ENCODE measurements around the gene COX6B2. TPM values are rescaled to one million over a fixed set of nuclear protein-coding genes. Genes with fewer than 3 reads are reported as not detected.
A peak's percentile ranks its signal among the peaks of the same experiment; 100 is the strongest.

Gene COX6B2
- total RNA-seq, 2 donors from 2014 or later = 0.62 to 1.4 TPM

DNA sequence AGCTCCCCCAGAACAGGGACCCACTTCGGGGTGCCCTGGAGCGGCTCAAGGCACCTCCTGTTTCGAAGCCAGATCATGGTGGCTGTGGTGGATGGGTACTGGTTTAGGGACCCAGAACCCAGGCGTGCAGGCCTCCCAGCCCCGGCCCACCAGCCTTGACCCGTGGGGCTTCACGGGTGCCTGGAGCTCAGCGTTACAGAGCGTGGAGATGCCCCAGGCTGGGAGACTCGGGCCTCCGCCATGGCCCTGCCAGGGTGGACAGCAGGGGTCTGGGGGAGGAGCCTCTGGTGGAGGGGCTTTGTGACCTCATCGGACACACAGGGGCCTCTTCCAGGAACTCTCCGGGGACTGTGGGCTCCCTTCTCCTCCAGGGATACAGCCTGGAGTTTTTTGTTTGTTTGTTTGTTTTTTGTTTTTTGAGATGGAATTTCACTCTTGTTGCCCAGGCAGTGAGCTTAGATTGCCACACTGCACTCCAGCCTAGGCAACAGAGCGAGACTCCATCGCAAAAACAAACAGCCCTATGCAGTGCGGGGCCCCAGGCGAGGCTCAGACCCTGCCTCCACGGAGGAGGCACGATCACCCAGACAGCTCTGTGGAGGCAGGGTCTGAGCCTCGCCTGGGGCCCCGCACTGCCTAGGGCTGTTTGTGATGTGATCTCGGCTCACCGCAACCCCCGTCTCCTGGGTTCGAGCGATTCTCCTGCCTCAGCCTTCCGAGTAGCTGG is 8.6 kb upstream of the COX6B2 start, which contains the start of gene GARIN5B:
Gene GARIN5B, minus strand, starts transcription at position 271 of the 727 bp plus-strand sequence. Its CDS starts 194 bp downstream, at position 77.
- no peaks in the 10 kb centered on the region for H3K4me1 Mint-ChIP-seq
- no peaks in the 10 kb centered on the region for H3K9me3 ChIP-seq (ENCODE audit: control insufficient read depth, low read length, poor library complexity, severe bottlenecking)
- no peak within 1 kb of the TSS for H3K4me3 Mint-ChIP-seq
- ATAC-seq (no peak), DNase-seq (no peak)
- H3K27me3 Mint-ChIP-seq = peaks cover 7% of the 10 kb centered on the region
- no peak within 1 kb of the TSS for H3K27ac Mint-ChIP-seq
- H3K36me3 Mint-ChIP-seq (ENCODE audit: low read depth) = peaks cover 2% of the 10 kb centered on the region

DNA sequence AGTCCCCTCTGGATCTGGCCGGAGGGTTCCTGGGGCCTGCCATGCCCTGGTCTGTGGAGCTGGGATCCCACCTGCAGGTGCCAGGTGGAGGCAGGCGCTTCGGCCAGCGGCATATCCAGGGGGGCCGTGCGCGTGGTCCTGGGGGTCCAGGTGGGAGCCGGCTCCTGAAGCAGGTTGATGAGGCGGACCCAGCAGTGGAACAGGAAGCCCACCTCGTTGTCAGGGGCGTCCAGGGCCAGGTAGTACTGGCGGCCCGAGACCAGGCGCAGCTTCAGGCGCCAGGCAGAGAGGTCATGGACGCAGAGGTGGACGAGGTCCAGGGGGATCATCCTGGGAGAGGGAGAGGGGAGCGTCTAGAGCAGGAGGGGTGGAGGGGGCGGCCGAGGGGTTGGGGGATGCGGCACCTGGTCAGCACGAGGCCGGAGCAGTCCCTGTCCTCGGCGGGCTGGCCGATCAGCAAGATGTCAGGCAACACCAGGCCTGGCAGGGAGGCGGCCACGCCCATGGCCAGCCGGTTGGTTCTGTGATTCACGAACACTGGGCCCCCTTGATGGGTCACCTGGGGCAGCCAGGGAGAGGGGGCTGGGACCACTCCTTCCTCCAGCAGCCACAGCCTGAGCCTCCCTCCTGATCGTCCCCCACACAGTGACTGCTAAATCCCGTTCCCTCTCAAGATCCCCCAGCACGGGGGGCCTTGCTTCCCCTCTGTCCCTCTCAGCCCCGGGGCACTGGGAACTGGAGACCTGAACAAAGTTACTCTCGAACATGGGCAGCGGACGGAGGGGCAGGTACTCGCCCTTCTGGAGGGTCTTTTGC is 7.9 kb upstream of the COX6B2 start:
- H3K36me3 Mint-ChIP-seq (ENCODE audit: low read depth) = peaks cover 2% of the 10 kb centered on the region
- H3K9me3 ChIP-seq (ENCODE audit: control insufficient read depth, low read length, poor library complexity, severe bottlenecking) = no peaks in the 10 kb centered on the region
- no peak for ATAC-seq
- no peaks in the 10 kb centered on the region for H3K4me1 Mint-ChIP-seq
- DNase-seq = no peak
- H3K4me3 Mint-ChIP-seq = no peak overlapping the region
- peaks cover 7% of the 10 kb centered on the region for H3K27me3 Mint-ChIP-seq
- no peak overlapping the region for H3K27ac Mint-ChIP-seq

DNA sequence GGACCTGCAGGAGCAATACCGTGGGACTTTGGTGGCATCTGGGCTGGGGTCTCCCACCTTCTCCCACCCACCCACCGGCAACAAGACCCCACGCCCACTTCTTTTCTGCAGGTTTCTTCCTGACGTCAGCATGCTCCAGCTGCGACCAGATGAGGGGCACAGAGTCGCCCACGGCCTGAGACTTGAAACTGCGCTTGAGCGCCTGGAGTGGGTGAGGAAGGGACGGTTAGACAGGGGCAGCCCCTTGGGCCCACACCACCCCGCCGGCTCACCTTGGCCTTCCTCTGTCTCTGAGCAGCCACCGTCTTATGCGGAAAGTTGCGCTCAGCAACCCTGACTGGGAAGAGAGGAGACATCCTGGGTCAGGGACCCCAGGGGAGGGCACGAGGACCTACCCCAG is 6.4 kb upstream of the COX6B2 start:
- DNase-seq (no peak), ATAC-seq (no peak)
- H3K27ac Mint-ChIP-seq = no peak overlapping the region
- H3K36me3 Mint-ChIP-seq (ENCODE audit: low read depth) = peaks cover 2% of the 10 kb centered on the region
- H3K9me3 ChIP-seq (ENCODE audit: control insufficient read depth, low read length, poor library complexity, severe bottlenecking) = no peaks in the 10 kb centered on the region
- no peak overlapping the region for H3K4me3 Mint-ChIP-seq
- H3K4me1 Mint-ChIP-seq = no peaks in the 10 kb centered on the region
- H3K27me3 Mint-ChIP-seq = peaks cover 14% of the 10 kb centered on the region

DNA sequence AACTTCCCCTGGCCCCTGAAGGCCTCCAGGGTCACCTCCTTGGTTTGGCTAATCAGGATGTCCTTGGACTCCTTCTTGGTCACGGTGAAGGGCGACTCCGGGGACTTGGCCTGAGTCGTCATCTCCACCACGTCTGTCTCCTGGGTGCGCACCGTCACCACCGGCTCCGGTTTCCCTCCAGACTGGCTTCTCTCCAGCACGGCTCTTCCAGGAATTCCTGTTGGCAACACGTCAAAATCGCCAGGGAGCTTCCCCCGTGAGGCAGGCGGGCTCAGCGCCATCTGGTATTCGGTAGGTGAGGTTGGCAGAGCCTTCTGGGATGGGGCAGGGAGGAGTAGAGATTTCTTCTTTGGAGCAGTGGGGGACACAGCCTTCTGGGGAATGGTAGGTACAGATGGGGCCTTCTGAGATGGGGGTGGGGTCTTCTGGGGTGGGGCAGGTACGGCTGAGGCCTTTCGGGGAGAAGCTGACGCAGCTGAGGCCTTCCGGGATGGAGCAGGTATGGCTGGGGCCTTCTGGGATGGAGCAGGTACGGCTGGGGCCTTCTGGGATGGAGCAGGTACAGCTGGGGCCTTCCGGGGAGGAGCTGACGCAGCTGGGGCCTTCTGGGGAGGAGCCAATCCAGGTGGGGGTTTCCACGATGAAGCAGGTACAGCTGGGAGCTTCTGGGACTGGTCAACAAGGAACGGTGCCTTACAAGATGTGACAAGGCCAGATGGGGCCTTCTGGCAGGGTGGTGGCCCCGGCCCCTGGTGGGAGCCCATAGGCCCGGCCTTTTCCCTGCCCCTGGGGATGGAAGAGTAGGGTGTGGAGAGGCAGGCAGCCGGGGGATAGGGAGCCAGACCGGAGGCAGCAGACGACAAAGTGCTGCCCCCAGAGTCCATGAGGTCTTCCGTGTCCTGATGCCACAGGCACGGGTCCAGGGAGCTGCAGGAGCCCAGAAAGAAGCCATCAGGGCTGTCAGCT is 4.7 kb upstream of the COX6B2 start:
- no peak for ATAC-seq
- H3K27me3 Mint-ChIP-seq = peaks cover 14% of the 10 kb centered on the region
- H3K36me3 Mint-ChIP-seq (ENCODE audit: low read depth) = no peaks in the 10 kb centered on the region
- no peak for DNase-seq
- no peaks in the 10 kb centered on the region for H3K4me1 Mint-ChIP-seq
- no peaks in the 10 kb centered on the region for H3K9me3 ChIP-seq (ENCODE audit: control insufficient read depth, low read length, poor library complexity, severe bottlenecking)
- no peak overlapping the region for H3K4me3 Mint-ChIP-seq
- H3K27ac Mint-ChIP-seq = no peak overlapping the region

DNA sequence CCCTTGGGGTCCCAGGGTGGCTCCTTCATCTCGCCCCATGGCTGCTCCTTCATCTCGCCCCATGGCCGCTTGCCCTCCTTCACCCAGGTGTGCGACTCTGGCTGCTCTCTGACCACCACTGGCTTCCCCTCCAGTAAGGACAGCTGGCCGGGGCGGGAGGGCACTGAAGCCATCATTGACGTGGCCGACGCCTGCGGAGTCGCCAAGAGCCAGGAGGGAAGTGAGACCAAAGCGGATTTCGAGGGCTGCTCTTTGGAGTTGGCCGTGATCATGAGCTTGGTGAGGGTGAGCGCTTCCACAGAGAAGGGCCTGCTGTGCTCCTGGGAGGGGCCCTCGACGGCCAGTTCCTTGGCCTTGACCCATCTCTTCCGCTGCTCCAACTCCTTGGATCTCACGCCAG is 4.0 kb upstream of the COX6B2 start:
- Mint-ChIP-seq H3K4me1 (peaks cover 3% of the 10 kb centered on the region), H3K27ac (no peak overlapping the region), H3K36me3 (ENCODE audit: low read depth) (no peaks in the 10 kb centered on the region), H3K4me3 (no peak overlapping the region), H3K27me3 (peaks cover 14% of the 10 kb centered on the region)
- DNase-seq (no peak), ATAC-seq (no peak)
- H3K9me3 ChIP-seq (ENCODE audit: control insufficient read depth, low read length, poor library complexity, severe bottlenecking) = no peaks in the 10 kb centered on the region

DNA sequence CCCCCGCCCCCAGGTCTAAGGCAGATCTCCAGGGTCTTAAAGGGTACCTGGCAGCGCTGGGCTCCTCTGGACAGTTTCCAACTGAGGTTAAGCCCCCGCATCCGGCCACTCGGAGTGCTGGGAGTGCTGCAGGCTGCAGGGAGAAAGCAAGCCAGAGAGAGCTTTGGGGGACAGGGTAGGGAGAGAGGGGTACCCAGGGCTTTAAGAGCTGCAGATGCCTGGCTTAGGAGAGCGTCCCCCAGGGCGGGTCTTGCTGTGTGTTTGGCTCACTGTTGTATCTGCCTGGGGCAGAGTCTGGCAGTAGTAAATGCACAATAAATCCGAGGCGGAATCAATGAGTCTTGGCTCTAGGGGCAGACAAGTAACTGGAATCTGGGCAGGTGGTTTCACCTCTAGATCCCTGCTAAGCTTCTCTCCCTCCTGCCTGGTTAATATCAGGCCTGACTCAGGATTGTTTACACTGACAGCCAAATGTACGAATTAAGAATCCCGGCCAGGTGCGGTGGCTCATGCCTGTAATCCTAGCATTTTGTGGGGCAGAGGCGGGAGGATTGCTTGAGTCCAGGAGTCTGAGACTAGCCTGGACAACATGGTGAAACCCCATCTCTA is 798 bp upstream of the COX6B2 start:
- H3K27ac Mint-ChIP-seq = no peak overlapping the region
- no peak for DNase-seq
- H3K36me3 Mint-ChIP-seq (ENCODE audit: low read depth) = peaks cover 7% of the 10 kb centered on the region

DNA sequence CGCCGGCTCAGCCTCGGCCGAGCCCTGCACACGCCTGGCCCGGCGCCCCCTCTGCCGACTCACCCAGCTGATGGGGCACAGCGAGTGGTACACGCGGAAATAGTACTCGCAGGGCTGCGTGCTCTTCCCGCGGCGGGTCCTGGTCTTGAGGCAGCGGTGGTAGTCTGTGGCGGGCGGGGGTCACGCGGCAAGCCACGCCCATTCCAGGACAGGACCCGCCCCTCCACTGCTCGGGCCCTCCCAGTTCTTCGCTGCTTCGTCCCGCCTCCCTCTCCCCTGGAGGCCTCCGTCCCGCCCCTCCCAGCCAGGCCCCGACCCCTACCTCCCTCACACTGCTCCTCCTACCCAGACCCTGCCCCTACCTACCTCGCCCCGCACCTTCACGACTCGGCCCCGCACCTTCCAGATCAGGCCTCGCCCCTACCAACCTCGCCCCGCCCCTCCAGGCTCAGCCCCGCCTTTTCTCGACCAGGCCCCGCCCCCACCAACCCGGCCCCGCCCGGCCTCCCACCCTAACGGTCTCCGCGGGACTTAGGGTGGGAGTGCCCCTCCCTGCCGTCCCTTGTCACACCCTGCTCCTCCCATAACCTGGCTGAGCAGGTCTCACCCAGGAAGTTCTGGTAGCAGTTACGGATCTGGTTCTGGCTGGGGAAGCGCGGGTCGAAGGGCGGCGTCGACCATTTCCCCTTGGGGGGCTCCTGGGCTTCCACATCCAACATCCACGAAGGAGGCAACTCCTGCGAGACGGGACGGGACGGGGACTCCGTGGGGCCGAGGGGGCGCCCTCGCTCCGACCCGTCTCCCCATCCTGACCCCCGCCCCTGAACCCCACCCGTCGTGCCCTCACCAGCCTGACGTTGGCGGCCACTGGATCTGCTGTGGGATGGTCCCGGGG is 469 bp downstream of the COX6B2 start:
- Mint-ChIP-seq H3K27ac (no peak overlapping the region), H3K36me3 (ENCODE audit: low read depth) (peaks cover 7% of the 10 kb centered on the region), H3K4me1 (peaks cover 24% of the 10 kb centered on the region), H3K27me3 (peaks cover 40% of the 10 kb centered on the region), H3K4me3 (peak overlapping the region; percentile 86)
- peak; percentile 86 for ATAC-seq
- peak; percentile 51 to 70 (median 66) for DNase-seq
- no peaks in the 10 kb centered on the region for H3K9me3 ChIP-seq (ENCODE audit: control insufficient read depth, low read length, poor library complexity, severe bottlenecking)

More for the DNA sequence above, 798 bp upstream of the COX6B2 start:
- no peak overlapping the region for H3K4me3 Mint-ChIP-seq
- no peaks in the 10 kb centered on the region for H3K9me3 ChIP-seq (ENCODE audit: control insufficient read depth, low read length, poor library complexity, severe bottlenecking)
- peaks cover 24% of the 10 kb centered on the region for H3K4me1 Mint-ChIP-seq
- H3K27me3 Mint-ChIP-seq = peaks cover 40% of the 10 kb centered on the region
- ATAC-seq = no peak

DNA sequence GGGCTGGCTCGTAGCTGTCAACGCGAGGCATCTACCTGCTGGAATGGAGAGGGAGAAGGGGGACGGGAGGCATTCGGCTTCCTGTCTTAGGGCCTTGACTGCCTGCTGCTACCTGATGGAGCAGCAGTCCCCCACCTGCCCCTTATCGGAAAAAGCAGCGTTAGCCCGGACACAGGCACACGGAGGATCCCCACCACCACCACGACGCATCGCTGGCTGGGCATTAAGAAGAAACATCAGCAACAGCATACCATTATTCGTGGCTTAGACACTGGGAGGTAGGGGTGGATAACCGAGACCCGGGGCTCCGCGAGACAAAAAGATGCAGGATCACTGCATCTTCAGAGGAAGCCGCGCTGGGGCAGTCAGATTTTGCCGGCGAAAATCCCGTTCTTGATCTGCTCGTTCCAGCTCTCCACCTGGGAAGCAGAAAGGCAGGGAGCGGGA is 1.1 kb downstream of the COX6B2 start:
- DNase-seq = no peak
- Mint-ChIP-seq H3K4me1 (peaks cover 24% of the 10 kb centered on the region), H3K27me3 (peaks cover 40% of the 10 kb centered on the region), H3K36me3 (ENCODE audit: low read depth) (peaks cover 7% of the 10 kb centered on the region), H3K4me3 (peak overlapping the region; percentile 86), H3K27ac (no peak overlapping the region)
- ATAC-seq = peak; percentile 7
- no peaks in the 10 kb centered on the region for H3K9me3 ChIP-seq (ENCODE audit: control insufficient read depth, low read length, poor library complexity, severe bottlenecking)

DNA sequence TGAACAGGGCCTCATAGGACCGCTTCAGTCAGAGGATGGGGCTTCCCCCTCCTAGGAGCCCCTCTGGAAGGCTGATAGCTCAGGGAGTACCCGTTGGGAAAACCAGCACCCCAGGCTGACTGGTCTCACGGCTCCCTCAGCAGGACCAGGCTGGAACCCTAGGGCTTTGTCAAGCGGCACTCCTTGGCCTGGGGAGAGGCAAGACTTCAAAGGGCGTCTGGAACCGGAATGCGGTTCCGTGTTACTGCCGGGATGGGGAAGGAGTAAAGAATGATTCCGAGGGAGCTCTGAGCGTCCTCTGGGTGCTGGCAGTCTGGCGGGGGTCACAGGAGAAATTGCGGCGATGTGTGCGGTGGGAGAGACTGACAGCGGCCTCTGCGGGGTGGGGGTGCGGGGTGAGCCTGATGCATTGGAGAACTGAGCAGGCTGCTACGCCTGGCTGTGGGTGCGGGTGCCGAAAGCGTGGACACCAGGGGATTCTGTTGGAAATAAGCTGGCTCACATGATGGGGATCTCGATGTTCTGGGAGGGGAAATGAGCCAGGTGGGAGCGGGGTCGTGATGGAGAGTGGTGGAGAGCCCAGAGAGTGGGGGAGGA is 1.9 kb downstream of the COX6B2 start:
- DNase-seq (no peak), ATAC-seq (no peak)
- Mint-ChIP-seq H3K4me3 (peak overlapping the region; percentile 86), H3K36me3 (ENCODE audit: low read depth) (peaks cover 7% of the 10 kb centered on the region), H3K4me1 (peaks cover 27% of the 10 kb centered on the region), H3K27ac (no peak overlapping the region), H3K27me3 (peaks cover 36% of the 10 kb centered on the region)
- no peaks in the 10 kb centered on the region for H3K9me3 ChIP-seq (ENCODE audit: control insufficient read depth, low read length, poor library complexity, severe bottlenecking)

DNA sequence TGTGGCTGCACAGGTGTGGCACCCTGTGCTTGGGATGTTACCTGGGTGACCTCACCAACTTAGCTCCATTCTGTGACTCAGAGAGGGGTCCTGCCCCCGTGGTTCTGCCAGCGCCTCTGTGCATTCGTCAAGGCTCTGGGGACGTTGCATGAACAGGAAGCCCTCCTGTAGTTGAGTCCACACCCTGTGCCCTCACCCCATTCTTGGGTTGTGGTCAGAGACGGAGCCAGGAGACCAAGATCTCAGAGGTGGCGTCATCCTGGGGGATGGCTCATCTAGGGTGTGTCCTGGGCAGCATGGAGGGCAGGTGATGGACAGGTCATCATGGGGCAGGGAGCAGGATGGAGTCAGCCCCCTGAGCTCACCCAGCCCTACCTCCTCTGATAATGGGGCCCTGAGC is 2.5 kb downstream of the COX6B2 start:
- peaks cover 27% of the 10 kb centered on the region for H3K4me1 Mint-ChIP-seq
- H3K9me3 ChIP-seq (ENCODE audit: control insufficient read depth, low read length, poor library complexity, severe bottlenecking) = no peaks in the 10 kb centered on the region
- no peak overlapping the region for H3K4me3 Mint-ChIP-seq
- ATAC-seq = no peak
- peaks cover 30% of the 10 kb centered on the region for H3K27me3 Mint-ChIP-seq
- H3K27ac Mint-ChIP-seq = peak overlapping the region; percentile 83
- no peak for DNase-seq
- H3K36me3 Mint-ChIP-seq (ENCODE audit: low read depth) = peaks cover 7% of the 10 kb centered on the region

DNA sequence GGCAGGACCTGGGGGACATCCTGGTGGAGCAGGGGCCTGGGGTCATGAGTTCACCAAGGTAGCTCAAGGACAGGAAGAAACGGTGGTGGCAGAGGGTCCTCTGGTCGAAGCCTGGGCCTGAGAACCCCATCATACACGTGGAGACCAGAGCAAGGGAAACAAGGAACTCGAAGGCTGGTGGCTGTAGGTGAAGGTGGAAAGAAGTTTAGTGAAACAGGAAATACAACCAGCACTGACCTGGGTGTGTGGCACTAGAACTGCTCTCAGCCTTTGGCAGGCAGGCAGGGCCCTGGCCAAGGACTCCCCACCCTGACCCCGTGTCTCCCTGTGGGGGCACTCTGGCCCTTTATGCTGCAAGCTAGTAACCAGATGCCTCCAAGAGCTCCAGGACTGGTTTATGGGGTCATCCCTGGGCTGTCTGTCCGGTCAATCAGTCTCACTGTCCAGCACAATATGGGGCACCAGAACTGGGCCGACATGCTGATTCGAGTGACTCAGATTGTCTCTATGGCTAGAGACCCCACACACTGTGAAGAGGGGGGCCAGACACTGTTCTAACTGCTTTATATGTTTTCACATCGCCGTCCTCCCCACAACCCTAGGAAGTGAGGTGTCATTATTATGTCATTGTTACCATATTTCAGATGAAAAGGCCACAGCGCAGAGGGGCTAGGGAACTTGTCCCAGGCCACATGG is 3.8 kb downstream of the COX6B2 start:
- no peak overlapping the region for H3K27ac Mint-ChIP-seq
- DNase-seq = no peak

More for the DNA sequence above, 3.8 kb downstream of the COX6B2 start:
- H3K4me3 Mint-ChIP-seq = no peak overlapping the region
- peaks cover 26% of the 10 kb centered on the region for H3K27me3 Mint-ChIP-seq
- peaks cover 7% of the 10 kb centered on the region for H3K36me3 Mint-ChIP-seq (ENCODE audit: low read depth)
- peaks cover 27% of the 10 kb centered on the region for H3K4me1 Mint-ChIP-seq
- no peak for ATAC-seq
- no peaks in the 10 kb centered on the region for H3K9me3 ChIP-seq (ENCODE audit: control insufficient read depth, low read length, poor library complexity, severe bottlenecking)

Data from T-helper 17 cell (primary cell).